OCI-LY1 (cell line): ENCODE measurements around the gene ITGB3.

Experiments
- EZH2 ChIP-seq: fragments of 200-600 bp; sonication (generic), shearing (Covaris generic); IDR thresholded peaks from 2 replicates; pipeline ENCODE4 v1.8.0; 2017; ENCODE audit warnings: borderline replicate concordance, mixed run types, mild to moderate bottlenecking, antibody characterized with exemption, low read length, moderate library complexity, mixed read lengths
- TF ChIP-seq, protein P1 (sequence below): fragments of 200-600 bp; sonication (generic), shearing (Covaris generic); IDR thresholded peaks from 2 replicates; pipeline ENCODE4 v1.5.1; 2017; ENCODE audit warnings: mild to moderate bottlenecking, antibody characterized with exemption, low read length, moderate library complexity, mixed read lengths

DNA sequence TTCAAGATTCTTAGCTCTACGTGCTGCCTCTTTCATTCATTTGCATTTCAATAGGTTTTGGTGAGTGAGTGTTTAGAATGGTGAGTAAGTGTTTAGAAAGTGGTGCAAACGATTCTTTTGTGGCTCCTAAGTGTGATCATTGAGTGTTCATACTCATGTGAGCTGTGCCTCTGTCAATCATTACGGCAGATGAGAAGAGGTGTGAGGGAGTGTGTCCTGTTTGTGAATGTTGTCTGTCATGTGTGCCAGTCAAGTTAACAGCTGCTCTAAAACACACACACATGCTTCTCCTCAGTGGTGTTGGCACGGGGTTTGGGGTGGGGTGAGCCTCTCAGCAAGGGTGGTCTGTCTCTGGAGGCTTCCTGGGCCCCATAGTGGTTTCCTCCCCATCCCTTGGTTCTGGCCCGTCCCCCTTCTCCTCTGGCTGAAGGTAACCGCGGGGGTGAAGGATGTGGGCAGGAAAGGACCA lies 33.1 kb upstream of the ITGB3 start:
- TF ChIP-seq, protein P1, sequence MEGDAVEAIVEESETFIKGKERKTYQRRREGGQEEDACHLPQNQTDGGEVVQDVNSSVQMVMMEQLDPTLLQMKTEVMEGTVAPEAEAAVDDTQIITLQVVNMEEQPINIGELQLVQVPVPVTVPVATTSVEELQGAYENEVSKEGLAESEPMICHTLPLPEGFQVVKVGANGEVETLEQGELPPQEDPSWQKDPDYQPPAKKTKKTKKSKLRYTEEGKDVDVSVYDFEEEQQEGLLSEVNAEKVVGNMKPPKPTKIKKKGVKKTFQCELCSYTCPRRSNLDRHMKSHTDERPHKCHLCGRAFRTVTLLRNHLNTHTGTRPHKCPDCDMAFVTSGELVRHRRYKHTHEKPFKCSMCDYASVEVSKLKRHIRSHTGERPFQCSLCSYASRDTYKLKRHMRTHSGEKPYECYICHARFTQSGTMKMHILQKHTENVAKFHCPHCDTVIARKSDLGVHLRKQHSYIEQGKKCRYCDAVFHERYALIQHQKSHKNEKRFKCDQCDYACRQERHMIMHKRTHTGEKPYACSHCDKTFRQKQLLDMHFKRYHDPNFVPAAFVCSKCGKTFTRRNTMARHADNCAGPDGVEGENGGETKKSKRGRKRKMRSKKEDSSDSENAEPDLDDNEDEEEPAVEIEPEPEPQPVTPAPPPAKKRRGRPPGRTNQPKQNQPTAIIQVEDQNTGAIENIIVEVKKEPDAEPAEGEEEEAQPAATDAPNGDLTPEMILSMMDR: no peak
- no peak for TF ChIP-seq EZH2
